M059J (cell line): ENCODE results near the gene RNASE2. TPM values are rescaled to one million over a fixed set of nuclear protein-coding genes. Genes with fewer than 3 reads are reported as not detected.
"Not testable (repeated sequence)": the region's sequence is repeated elsewhere in the genome, so short reads cannot be mapped to it uniquely, and the experiment has no call there.

Experiments used
- DNase-seq: peaks from one replicate; pipeline ENCODE4 v3.0.0-alpha.2; 2012; ENCODE audit warnings: low read depth
- total RNA-seq: library from RNA; depleted of rRNA; stranded (reverse); fragments of >200 nt; shearing (Covaris generic); gene quantifications from 2 replicates; pipeline ENCODE4 v1.2.3, GENCODE V29; 2014; rRNA removed

The RNASE2 gene
- total RNA-seq, 1 experiment from 2014 or later = not detected

DNA sequence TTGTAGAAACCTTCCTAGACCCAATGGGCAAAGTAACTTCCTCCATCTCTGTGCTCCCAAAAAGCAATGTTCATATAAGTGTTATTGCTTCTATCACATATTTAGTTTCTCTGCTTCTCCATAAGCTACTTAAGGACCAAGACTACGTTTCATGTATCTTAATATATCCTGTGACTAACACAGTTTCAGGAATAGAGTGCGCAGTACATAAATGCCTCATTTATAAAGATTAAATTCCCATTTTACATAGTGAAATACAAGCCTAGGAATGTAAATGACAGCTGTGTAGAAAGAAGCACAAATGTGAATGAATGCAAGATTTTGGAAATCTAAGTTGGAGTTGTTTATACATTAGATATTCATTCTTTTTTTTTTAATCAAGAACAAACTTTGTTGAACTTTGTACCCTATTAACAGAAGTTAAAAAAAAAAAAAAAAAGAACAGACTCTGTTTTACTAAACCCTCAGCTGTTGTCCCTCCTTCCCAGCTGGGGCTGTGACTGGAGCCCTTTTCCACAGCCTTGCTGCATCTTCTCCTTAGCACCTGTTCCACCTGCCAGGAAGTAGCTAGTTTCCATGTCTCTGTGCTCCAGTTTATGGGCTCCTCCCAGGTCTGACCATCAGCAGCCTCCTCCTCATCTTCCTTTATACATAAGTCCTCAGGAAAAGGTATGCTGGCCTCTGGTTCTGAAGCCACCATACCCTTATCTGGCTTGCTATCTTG is 27.5 kb downstream of the RNASE2 start:
- DNase-seq = no peak

DNA sequence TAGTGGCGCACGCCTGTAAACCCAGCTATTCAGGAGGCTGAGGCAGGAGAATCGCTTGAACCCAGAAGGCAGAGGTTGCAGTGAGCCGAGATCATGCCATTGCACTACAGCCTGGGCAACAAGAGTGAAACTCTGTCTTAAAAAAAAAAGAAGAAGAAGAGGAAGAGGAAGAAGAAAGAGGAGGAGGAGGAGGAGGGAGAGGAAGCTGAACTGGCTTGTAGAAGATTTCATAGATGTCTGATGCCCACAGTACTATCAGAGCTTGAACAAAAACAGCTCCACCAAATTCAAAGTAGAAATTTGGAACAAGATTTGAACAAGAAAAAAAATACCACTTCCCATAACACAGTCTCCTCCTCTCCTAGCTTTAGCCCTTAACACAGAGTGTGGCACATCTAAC is 30.4 kb downstream of the RNASE2 start:
- DNase-seq = not testable (repeated sequence)

DNA sequence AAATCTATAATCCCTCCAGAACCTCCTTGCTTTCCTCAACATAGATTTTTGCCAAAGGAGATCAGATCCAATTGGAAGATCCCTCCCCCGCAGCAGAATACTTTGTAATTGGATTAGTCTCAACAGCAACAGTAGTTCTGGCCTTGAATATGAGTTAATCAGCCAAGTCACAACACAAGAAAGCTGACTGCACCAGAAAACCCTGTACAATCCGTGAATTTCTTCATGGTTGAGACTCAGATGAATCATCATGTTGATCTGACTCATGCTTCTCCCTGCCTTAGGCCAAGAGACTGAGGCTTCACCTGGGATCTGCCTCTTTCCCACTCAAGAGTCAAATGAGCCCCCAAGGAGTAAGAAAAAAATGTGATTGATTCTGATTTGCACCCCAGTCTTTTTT is 31.5 kb downstream of the RNASE2 start:
- peak; percentile 94 for DNase-seq

DNA sequence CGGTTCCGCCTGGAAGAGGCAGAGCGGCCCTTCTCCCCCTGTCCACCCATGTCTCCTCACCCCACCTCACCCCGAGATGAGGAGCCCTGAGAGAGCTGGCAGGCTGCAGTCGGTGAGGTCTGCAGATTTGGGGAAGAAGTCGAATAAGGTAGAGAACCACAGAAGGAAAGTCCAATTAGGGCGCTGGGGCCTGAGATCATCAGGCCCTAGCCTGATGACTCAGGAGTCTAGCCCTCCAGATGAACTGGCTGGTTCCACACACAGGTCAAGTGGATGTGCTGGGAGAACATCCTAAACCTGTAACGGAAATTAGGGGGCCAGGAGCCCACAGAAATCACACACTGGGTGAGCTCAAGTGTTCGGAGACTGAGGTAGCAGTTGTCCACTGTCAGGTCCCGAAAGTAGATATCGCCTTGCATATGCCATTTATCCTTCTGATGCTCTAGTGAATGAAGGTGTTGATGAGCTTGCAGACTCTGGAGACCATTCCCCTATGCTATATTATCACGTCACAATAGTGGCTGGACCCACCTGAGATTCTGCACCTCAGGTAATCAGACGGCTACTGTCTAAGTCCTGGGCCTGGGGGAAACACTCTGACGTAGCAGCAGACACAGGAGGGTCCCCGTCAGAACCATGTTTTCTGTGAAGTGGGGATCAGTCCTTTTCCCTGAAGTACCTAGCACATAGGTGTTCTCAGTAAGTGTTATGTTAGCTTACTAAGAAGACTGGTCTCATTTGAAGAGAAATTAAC is 33.6 kb downstream of the RNASE2 start:
- peak; percentile 28 for DNase-seq

DNA sequence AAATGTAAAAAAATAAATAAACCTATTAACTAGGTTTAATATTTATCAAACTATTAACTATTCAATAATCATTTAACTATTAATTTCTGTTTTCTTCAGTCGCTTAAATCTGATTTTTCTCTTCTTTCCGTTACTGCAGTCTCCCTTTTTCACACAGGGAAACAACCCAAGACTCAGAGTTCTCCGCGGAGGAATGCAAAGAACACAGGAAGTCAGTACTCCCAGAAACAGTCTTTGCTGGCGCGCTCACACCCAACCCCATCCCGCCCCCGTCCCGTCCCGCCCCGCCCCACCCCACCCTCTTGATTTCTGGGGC is 34.1 kb downstream of the RNASE2 start:
- no peak for DNase-seq

DNA sequence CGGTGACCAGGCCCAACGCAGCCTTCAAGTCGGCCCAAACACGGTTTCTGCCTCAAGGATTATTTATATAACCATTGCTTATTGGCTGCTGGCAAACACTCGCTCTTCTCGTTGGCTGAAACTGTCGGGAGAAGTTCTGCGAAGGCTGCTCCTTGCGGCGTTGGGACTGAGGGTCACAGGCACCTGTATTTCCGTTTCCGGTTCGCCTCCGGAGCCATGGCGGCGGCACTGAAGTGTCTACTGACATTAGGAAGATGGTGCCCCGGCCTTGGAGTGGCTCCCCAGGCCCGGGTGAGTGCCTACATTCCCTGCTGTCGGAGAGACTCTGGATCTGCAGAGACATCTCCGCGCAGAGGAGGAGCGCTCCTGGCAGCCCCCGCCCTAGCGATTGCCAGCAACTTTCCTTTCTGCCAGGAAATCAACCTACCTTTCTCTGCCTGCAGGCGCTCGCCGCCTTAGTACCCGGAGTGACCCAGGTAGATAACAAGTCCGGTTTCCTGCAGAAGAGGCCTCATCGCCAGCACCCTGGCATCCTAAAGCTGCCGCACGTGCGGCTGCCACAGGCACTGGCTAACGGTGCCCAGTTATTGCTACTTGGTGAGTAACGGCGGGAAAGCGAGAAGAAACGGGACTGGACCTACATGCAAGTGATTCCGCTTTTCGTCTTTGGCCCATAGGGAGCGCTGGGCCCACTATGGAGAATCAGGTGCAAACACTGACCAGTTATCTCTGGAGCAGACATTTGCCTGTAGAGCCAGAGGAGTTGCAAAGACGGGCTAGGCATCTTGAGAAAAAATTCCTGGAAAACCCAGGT is 34.7 kb downstream of the RNASE2 start, which contains the start of gene METTL17:
METTL17 (plus strand) TSS at position 194 of the 814 bp plus-strand sequence; CDS start at position 217, 23 bp downstream.
- DNase-seq = peak; percentile 96

DNA sequence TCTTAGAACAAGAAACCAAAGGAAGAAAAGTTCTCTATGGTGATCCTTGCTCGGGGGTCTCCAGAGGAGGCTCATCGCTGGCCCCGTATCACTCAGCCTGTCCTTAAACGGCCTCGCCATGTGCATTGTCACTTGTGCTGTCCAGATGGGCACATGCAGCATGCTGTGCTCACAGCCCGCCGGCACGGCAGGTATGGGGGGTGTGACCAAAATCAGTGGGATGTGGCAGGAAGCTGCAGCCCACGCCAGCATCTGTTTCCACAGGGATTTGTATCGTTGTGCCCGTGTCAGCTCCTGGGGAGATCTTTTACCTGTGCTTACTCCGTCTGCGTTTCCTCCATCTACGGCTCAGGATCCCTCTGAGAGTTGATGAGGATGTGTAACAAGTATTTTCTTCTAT is 41.2 kb downstream of the RNASE2 start:
- DNase-seq = no peak

DNA sequence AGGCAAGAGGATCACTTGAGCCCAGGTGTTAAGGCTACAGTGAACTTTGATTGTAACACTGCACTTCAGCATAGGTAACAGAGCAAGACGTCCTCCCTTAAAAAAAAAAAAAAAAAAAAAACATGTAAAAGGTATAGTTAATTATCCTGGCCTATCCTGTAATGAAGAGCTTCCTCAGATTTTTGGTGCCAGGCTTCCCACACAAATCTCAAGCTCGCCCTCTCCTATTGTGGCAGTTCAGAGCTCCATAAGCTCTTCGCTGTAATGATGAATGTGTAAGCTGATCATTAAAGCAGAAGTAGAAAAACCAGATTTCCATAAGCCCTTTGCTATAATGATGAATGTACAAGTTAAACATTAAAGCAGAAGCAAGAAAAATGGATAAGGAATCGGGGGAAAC is 41.8 kb downstream of the RNASE2 start:
- no peak for DNase-seq

DNA sequence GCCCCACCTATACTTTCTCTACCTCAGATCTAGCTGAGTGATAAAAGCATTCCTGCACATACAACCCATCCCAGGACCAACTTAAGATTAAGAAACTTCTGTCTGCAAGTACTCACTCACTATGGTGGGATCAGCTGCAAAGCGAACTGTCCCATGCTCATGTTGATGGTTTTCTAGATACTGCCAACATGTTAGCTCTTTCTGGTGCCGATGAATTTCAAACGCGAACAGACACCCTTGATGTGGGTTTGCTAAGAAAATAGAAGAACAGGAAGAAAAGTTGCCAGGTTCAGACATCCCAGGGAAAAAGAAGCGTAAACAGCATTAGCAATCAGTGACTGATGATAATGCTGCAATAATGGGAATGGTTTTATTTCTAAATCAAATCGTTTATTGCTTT is 42.3 kb downstream of the RNASE2 start:
- no peak for DNase-seq

DNA sequence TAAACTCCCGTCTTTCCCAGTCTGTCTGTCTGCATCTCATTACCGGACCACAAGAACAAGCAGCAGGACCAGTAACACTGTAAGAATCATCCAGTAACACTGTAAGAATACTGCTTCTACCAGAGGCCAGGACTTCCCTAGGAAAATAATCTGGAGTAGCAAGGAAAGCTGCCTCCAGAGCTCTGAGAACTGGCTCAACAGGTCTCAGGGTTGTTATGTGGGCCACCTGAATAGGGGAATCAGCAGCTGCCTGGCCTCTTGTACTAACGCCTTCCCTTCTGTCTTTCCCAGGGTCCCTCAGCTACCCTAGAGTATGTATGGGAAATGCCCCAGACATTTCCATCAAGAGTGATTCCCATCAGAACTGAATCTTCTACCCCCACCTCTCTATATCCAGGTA is 42.9 kb downstream of the RNASE2 start:
- no peak for DNase-seq

DNA sequence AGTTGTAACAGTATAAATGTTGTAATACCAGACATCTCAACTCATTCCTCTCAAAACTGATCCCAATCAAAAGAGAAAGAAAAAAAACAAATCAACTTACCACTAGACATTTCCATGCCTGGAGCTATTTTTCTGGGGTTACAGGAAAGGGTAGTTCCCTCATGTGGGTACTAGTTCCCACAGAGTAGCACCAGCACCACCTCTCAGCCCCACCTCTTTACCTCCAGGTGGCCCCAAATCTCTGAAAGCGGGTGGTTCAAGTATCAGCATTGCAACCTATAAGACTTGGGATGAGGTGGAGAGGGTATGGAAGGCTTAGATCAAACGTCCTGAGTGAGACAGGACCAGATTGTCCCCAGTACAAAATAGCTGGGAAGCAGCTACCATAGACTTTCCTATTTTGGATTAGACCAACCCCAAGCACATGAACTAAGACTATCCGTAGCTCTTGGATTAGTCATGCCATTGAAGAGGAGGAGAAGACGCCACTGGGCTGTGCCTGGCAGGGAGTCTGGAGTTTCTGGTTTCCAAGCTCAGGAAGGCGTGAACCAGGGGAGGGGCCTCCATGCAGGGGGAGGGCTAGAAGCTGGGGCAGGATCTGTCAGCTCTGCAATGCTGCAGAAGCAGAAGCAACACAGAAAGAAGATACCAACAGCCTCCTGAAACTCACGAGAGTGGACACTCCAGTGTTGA is 43.5 kb downstream of the RNASE2 start, which contains the start of gene SLC39A2:
SLC39A2 (plus strand) TSS at position 620 of the 693 bp plus-strand sequence. CDS start 154 bp downstream, outside the sequence.
- DNase-seq = peak; percentile 59

DNA sequence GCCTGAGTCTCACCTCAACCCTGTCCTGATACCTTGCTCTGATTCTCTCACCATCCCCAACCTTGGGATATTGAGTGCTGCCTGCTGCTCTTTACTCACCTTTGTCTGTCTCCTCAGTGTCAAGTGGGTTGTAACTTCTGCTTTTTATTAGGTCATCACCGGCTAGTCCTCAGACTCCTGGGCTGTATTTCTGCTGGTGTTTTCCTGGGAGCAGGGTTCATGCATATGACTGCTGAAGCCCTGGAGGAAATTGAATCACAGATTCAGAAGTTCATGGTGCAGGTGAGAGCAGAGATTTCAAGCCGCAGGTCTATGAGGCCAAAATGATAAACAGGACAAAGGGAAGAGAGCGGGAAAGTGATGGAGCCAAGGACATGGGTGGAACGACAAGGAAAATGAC is 44.3 kb downstream of the RNASE2 start:
- no peak for DNase-seq

DNA sequence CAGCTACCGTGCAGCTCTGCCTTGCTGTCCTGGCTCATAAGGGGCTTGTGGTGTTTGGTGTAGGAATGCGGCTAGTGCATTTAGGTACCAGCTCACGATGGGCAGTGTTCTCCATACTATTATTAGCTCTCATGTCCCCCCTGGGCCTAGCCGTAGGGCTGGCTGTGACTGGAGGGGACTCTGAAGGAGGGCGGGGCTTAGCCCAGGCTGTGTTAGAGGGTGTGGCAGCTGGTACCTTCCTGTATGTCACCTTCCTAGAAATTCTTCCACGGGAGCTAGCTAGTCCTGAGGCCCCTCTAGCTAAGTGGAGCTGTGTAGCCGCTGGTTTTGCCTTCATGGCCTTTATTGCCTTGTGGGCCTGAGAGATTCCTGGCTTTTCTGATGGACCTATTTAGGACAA is 45.9 kb downstream of the RNASE2 start:
- no peak for DNase-seq

DNA sequence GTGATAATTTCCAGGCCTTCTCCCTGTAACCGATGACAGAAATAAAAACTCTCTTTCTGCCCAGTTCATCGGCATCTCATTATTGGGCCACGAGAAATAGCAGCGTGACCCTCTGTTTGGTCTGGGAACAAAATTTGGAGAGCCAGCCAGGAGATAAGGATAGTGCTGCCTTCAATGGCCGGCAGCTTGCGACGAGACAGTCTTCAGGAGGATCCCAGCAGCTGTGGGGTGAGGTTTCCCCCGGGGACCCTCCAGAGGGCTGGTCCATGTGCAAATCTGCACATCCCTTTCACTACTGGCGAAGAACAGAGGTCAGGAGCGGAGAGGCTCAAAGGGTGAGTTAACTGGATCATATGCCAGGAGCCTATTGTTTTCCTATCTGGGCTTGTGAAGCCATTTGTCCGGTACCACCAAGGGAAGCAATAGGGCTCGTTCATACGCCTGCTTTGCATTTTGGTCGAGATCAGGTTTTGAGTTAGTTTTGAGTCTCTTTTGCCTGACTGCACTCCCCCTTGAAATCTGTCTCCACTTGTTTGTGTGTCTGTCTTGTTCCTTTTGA is 48.6 kb downstream of the RNASE2 start:
- no peak for DNase-seq

Other genes starting within 250 kb of the RNASE2 start
- gene EDDM3A, start 209.6 kb upstream of the RNASE2 start, total RNA-seq = not detected in 2 replicates
- not detected in 2 replicates for gene EDDM3B, start 187.1 kb upstream of the RNASE2 start, total RNA-seq
- not detected in 2 replicates for gene RNASE6, start 174.2 kb upstream of the RNASE2 start, total RNA-seq
- gene RNASE1, start 152.6 kb upstream of the RNASE2 start, total RNA-seq = 1.4 and 1.6 TPM in 2 replicates
- not detected in 2 replicates for gene RNASE3, start 64.1 kb upstream of the RNASE2 start, total RNA-seq
- 57.7 and 66.9 TPM in 2 replicates for gene METTL17, start 34.5 kb downstream of the RNASE2 start, total RNA-seq
- 1.2 TPM in 1 of 2 replicates, not detected in the other for gene SLC39A2, start 43.8 kb downstream of the RNASE2 start, total RNA-seq
- gene NDRG2, start 69.6 kb downstream of the RNASE2 start, total RNA-seq = 0.94 and 2.2 TPM in 2 replicates
- gene TPPP2, start 74.7 kb downstream of the RNASE2 start, total RNA-seq = not detected in 2 replicates
- not detected in 2 replicates for gene RNASE13, start 79.3 kb downstream of the RNASE2 start, total RNA-seq
- not detected in 2 replicates for gene RNASE7, start 86.9 kb downstream of the RNASE2 start, total RNA-seq
- gene RNASE8, start 102.3 kb downstream of the RNASE2 start, total RNA-seq = not detected in 2 replicates
- 12.0 and 24.8 TPM in 2 replicates for gene ARHGEF40, start 114.8 kb downstream of the RNASE2 start, total RNA-seq
- 5.3 and 12.1 TPM in 2 replicates for gene ZNF219, start 143.2 kb downstream of the RNASE2 start, total RNA-seq
- gene TMEM253, start 145.6 kb downstream of the RNASE2 start, total RNA-seq = not detected in 2 replicates
- not detected in 2 replicates for gene OR5AU1, start 200.6 kb downstream of the RNASE2 start, total RNA-seq